Stimulated activated CD8-positive, alpha-beta memory T cell treated with anti-CD3 and anti-CD28 coated beads, Interleukin-4, amount 100 ng/mL, for 48 hours (primary cell): ENCODE data around the gene BPHL.
"Not testable (repeated sequence)": the region's sequence is repeated elsewhere in the genome, so short reads cannot be mapped to it uniquely, and the experiment has no call there.

Experiments used
- DNase-seq: peaks from one replicate; pipeline ENCODE4 v3.0.0-alpha.2; 2020

BPHL gene

DNA sequence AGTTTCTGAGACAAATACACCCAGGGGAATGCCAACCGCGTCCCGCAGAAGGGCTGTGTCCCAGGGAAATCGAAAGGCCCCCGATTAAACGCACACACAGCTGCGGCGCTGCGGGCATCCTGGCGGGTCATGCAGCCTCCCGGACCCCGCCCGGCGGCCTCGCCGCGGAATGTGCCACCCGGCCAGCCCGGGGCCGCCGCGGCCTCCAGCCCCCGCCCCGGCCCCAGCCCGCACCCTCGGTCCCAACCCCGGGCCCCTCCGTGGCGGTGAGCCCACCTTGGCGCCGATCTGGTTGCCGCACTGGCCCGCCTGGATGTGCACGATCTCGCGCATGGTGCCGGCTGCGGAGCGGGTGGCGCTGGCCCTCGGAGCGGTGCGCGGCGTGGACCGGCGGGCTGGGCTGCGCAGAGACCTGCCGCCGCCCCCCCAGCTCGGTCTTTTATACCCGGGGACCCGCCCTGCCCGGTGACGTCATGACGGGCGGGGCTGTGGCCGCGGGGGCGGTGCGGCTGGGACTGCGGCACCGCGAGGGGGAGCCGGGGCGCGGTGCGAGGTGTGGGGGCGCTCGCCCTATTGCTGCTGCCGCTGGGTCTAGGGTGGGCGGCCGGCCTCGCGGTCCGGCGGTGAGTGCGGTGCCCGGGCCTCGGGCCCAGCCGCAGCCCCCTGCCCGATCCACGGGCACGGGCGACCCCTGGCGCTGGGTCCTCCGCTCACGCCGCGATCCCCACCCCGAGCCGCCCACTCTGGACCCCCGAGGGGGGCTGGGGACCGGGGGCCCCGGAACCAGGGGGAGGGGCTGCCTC lies 38.8 kb downstream of the BPHL start, which contains the start of gene TUBB2A:
TSS of gene TUBB2A (minus strand) at position 414 of the 803 bp plus-strand sequence. CDS start at position 333, 81 bp downstream.
- DNase-seq = peak; percentile 89

DNA sequence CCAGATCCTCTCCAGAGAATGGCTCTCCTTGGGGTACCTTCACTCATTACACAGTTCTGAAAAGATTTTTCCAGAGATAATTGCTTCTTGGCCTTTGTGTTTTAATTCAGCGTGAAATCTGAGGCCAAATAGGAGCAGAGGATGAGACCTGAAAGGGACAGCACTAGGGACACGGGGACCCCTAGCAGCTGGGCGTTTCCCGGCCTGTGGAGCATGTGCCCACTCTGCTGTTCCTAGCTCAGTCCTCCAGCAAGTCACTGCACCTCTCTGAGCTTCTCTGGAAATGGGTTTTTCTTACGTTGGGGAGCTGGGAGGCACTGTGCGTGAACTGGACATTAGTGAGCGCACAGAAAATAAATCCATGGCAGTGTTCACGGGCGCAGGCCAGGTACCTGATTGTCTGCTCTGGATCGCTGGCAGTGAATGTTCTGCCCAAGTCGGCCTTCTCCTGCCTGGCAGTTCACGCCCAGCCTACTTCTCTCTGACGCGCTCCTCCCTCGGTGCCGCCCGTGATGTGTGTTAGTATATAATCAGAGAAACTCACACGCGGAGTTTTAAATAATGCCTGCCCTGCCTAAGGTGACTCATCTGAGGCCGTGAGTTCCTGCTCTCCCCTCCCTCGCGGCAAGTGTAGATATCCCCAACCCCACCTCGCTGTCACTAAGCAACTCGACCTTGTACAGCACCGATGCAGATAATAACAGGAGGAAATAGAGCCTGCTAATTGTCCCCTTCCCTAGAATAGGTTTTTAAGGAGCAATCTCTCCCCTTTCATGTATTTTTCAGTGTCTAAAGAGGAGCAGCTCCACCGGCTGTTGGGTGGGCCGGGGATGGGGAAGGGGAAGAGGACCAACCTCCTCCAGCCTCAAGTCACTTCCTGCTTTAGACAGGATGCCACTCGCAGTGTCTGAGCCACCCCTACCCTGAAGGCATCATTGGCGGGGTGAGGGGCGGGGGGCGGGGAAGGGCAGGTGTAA lies 41.6 kb downstream of the BPHL start:
- DNase-seq = peak; percentile 51

DNA sequence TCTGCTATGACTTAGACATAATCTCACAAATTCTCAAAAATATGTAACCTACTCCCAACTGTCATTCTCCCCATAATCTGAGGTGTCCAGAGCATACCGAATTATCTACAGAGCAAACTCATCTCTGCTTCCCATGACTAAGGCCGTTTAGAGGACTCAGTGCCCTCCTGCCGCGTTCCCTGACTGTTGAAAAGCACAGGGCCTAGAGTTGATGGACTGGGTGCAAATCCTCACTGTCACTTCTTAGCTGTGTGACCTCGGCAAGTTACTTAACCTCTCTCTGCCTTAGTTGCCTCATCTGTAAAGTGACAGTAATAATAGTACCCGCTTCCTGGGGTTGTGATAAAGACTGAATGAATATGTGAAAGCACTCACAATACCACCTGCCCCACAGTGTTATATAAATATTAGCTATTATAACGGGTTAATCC lies 43.6 kb downstream of the BPHL start:
- no peak for DNase-seq

DNA sequence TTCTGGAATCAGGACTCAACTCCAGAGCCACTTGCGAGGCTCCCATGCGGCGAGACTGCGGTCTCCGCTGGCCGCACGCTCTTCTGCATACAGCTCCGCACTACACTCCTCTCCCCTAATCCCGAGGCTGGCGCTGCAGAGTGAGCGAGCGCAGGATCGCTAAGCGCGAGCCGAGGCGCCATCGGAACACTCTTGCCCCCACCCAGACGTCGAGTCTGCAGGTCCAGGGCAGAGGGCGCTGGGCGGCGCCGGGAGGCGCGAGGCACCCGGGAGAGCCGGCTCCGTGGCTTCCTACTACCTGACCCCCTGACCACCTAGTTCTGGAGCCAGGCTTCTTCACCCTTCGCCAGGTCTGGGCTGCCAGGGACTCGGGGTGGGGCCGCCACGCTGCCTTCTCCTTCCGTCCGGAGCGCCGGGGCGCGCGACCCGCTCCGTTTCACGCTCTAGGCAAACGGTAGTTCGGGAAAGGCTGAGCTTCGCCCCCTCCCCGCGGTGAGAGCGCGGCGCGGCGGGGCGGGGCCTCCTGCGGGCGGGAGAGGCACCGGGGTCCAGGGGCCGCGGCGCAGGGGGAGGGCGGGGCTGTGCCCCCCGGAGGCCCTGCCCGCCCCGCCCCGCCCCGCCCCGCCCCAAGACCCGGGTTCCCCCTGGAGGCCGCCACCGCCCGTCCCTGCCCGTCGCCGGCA lies 44.2 kb downstream of the BPHL start:
- DNase-seq = peak; percentile 65

DNA sequence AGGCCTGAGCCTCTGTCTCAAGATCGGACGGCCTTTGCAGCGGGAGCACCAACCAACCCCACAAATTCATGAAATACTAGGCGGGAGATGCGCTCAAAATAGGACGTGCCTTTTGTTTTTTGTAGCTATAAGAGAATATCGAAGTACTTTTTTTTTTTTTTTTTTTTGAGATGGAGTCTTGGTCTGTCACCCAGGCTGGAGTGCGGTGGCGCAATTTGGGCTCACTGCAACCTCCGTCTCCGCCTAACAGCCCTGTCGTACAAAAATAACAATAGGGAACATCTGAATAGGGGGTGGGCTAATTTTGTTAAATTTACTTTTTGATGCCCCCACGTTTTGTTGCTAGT lies 44.7 kb downstream of the BPHL start:
- no peak for DNase-seq

DNA sequence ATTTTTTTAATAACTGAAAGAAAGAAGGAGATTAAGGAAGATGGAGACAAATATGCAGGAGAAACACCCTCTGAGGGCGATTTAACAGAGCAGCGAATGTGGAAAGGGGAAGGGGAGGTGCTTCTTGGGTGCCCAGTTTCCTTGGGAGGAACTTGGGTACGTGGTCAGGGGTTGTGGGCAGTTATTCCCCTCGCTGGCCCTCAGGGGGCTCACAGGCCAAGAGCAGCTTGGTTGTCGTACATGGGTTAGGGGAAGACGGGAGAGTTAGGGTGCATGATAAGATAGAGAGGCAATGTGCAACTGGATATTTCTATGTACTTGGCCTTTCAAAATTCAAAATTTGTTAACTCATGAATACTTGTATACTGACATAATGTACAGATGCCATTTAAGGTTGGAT lies 45.9 kb downstream of the BPHL start:
- DNase-seq = no peak

DNA sequence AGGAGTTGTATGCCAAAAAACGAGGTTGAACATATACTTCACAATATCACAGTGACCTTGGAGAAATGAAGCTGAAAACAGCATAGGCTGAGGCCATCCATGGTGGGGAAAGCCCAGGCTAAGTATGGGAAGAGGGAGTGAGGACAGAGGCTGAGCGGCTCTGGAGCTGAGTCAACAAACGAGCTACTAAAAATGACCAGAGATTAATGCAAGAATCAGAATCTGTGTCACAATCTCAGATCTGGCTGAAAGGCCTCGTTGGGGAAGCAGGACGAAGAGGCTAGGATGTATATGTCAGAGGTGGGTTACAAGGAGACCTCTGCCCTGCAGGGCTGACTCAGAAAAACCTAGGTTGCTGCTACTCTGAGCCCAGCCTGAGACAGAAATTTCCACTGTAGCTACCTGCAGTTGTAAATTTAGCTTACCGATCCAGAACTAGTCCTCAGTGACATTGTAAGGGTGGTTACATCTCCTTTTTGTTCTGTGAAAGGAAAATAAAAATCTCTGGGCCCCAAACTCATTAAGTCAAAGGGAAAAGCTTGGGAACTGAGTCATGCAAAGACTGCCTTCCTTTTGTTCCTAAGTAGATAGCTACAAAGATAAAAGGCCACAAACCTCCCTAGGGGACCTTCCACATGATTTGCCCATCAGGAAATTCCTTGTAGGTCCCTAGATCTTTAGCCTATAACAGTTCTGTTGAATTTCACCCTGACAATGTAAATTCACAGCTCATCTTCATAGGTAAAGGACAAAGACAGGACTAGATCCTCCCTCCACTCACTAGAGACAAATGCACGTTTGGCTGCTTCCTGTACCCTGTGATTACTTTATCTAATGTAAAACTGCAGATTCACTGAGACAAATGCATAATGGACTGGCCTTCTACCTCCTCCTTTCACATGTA lies 47.4 kb downstream of the BPHL start:
- DNase-seq = no peak

DNA sequence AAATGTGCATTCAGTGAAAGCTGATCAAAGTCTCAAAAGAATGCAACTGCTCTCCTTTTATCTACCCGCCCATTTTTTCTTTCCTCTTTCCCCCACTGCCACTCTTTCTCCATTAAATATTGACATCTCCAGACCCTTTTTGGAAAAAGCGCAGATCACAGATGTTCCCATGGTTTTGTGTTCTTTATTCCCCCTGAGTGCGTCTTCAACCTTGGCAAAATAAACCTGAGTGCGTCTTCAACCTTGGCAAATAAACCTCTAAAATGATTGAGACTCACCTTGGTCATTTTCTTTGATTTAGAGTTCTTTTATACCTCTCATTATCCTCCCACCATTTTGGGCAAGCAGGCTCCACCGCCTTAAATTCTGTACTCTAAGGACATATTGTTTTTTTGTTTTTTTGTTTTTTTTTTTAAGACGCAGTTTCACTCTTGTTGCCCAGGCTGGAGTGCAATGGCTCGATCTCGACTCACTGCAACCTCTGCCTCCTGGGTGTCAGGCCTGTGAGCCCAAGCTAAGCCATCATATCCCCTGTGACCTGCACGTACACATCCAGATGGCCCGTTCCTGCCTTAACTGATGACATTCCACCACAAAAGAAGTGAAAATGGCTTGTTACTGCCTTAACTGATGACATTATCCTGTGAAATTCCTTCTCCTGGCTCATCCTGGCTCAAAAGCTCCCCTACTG lies 48.2 kb downstream of the BPHL start:
- DNase-seq = not testable (repeated sequence)

DNA sequence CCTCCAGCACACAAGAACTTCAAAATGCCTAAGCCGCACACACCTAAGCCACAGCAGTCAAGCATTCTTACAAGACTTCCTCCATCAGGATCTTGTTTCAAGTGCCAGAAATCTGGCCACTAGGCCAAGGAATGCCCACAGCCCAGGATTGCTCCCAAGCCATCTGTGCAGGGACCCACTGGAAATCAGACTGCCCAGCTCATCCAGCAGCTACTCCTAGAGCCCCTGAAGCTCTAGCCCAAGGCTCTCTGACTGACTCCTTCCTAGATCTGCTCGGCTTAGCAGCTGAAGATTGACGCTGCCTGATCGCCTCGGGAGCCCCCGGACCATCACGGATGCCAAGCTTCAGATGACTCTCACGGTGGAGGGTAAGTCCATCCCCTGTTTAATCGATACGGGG lies 49.5 kb downstream of the BPHL start:
- not testable (repeated sequence) for DNase-seq

DNA sequence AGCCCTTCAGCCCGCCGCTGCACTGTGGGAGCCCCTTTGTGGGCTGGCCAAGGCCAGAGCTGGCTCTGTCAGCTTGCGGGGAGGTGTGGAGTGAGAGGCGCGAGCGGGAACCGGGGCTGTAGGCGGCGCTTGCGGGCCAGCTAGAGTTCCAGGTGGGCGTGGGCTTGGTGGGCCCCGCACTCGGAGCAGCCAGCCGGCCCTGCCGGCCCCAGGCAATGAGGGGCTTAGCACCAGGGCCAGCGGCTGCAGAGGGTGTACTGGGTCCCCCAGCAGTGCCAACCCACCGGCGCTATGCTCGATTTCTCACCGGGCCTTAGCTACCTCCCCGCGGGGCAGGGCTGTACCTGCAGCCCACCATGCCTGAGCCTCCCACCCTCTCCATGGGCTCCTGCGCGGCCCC lies 52.2 kb downstream of the BPHL start:
- DNase-seq = not testable (repeated sequence)

DNA sequence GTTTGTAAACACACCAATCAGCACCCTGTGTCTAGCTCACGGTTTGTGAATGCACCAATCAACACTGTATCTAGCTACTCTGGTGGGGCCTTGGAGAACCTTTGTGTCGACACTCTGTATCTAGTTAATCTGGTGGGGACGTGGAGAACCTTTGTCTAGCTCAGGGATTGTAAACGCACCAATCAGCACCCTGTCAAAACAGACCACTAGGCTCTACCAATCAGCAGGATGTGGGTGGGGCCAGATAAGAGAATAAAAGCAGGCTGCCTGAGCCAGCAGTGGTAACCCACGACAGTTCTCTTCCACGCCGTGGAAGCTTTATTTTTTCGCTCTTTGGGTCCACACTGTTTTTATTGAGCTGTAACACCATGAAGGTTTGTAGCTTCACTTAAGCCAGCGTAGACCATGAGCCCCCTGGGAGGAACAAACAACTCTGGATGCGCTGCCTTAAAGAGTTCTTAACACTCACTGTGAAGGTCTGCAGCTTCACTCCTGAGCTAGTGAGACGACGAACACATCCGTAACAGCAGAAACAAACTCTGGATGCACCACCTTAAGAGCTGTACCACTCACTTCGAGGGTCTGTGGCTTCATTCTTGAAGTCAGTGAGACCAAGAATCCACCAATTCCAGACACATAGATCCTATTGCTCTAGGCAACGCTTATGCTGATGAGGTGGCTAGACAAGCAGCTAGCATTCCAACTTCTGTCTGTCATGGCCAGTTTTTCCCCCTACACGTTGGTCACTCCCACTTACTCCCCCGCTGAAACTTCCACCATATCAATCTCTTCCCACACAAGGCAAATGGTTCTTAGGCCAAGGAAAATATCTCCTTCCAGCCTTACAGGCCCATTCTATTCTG lies 53.0 kb downstream of the BPHL start:
- not testable (repeated sequence) for DNase-seq

DNA sequence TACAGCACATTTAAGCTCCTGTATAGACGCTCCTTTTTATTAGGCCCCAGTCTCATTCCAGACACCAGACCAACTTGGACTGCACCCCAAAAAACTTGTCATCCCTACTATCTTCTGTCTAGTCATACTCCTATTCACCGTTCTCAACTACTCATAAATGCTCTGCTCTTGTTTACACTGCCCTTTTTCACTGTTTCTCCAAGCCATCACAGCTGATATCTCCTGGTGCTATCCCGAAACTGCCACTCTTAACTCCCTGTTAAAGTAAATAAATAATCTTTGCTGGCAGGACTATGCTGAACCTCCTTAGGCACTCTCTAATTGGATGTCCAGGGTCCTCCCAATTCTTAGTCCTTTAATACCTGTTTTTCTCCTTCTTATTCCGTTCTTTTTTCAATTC lies 54.3 kb downstream of the BPHL start:
- DNase-seq = not testable (repeated sequence)

DNA sequence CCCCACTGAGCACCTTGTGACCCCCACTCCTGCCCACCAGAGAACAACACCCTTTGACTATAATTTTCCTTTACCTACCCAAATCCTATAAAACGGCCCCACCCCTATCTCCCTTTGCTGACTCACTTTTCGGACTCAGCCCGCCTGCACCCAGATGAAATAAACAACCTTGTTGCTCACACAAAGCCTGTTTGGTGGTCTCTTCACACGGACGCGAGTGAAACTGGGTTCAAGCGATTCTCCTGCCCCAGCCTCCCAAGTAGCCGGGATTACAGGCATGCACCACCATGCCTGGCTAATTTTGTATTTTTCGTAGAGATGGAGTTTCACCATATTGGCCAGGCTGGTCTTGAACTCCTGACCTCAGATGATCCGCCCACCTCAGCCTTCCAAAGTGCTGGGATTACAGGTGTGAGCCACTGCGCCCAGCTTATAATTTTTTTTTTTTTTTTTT lies 55.2 kb downstream of the BPHL start:
- DNase-seq = not testable (repeated sequence)

DNA sequence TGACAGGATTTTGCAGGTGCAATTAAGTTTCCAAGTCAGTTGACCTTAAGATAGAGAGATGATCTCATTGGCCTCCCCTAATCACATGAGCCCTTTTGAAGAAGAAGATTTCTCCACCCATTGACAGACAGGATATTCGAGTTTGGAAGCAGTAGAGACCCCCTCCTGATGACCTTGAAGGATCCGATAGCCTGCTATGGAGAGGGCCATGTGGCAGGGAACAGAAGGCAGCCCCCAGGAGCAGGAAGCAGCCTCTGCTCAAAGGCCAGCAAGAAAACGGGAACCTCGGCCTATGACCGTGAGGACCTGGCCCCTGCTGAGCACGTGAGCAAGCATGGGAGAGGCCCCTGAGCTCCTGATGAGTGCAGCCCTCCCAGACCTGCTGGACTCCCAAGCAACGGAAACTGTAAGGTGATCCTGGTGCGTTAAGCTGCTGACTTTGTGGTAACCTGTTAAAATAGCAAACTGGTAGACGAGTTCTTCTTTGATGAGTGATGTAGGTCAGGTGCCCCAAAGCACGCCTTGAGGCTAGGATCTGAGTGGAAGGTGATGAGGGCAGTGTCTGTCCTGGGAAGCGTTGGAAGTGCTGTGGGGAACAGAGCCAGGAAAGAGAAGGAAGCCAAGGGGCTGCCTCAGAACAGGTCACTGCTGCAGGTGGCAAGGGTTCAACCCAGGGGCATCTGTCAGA lies 57.3 kb downstream of the BPHL start:
- DNase-seq = no peak

DNA sequence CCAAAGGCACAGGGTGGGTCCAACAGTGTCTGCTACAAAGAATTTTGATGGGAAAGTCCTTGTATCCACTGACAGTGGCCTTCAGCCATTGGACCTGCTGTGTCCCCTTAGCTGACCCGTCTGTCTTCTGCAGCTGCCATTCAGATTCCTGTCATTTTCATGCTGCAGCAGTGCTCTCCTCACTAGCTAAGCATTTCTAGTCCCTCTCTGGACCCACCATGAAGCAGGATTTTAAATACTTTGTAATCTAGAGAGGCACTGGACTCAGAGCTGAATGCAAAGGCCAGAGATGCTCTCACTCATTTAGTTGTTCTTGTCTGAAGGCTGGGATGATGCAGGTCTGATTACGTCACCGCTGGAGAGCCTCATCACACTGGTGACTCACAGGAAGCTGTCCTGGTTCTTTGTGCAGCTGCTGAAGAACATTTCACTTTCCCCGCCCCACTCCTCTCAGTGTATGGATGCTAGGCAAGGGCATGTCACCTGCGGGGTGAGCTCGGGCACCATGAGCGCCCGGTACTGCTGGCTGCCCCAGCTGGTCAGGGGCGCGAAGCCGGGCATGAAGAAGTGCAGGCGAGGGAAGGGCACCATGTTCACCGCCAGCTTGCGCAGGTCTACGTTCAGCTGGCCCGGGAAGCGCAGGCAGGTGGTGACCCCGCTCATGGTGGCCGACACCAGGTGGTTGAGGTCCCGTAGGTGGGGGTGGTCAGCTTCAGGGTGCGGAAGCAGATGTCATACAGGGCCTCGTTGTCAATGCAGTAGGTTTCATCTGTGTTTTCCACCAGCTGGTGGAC lies 58.2 kb downstream of the BPHL start:
- peak; percentile 63 for DNase-seq

DNA sequence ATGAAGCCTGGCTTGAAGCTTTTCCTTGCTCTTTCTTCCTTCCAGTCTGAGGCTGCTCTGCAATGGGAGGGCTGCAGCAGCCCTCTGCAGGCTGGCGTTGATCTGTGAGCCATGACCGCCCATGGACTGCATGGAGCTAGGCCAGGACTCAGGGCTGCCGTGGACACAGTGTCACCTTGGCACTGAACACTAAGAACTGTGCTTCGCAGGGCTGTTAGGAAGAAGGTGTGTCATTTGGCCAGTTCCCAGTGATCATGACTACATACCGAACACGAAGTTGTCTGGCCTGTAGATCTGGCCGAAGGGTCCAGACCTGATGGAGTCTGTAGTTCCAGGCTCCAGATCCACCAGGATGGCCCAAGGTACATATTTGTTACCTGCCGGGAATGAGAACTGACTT lies 60.2 kb downstream of the BPHL start:
- DNase-seq = not testable (repeated sequence)

DNA sequence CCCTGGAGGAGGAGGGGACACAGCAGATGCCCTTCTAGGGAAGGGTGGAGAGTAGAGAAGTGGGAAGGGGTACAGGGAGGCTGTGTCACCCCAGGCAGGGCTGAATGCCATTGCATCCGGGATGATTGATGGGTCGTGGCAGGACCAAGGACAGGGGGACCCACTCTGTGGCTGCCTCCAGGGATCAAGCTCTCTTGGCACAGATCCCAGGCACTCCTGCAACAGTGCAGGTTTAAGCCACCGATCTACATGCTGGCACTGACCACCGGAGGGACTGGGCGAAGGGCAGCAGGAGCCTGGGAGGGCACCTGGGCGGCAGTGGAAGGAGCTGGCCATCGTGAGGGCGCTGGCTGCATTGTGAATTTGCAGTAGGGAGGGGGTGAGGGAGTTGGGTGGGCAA lies 61.4 kb downstream of the BPHL start:
- not testable (repeated sequence) for DNase-seq

DNA sequence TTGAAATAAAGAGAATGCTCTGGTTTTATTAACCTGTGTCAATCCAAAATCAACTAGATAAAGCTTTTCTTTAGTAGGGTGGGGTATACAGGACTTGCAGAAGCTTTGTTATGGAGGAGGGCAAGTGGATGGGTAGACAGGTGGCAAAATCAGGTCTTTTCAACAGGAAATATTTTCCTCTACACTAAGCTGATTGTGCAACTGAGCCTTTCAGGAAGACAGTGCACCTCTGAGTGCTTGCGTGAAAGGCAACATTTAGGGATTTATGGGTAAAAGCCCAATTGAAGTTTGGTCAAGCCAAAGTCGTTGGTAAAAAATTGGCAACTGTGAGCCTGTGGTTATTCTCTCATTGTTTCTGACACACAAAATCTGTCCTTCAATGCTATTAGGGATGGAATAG lies 62.6 kb downstream of the BPHL start:
- no peak for DNase-seq

DNA sequence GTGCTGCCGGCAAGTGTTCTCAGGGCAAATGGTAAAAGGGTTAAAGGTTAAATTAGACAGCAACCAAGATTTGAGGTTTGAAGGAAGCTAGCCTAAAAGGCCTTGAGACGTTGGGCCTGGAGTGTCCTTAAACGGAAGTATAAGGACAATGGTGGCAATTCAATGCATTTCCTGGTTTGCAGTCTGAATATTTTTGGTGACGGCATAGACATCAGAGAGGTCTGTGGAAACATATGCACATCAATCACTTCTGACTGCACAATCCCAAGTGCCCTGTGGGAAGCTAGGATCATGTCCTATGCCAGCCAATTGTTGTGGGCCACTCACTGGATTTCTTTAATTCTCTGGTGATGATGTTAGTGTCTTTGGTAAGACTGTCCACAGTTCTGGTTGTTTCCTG lies 64.6 kb downstream of the BPHL start:
- no peak for DNase-seq
